MCF 10A (cell line): Measurements from ENCODE around the gene OR6C6. TPM values are rescaled to one million over a fixed set of nuclear protein-coding genes. Genes with fewer than 3 reads are reported as not detected.

ENCODE experiments used
- BruUV-seq: library from RNA; stranded (reverse); fragments of 400-500 nt; replicated peaks from 2 replicates; lab custom pipeline; 2021; lab: Mats Ljungman, UMichigan
- CTCF ChIA-PET: fragments of 300-600 bp; sonication (Branson Sonifier 250); formaldehyde crosslinking; extraction: SDS; loops from one replicate; lab custom pipeline; 2021; ENCODE audit warnings: antibody characterized with exemption, inconsistent platforms; lab: Yijun Ruan, JAX
- POLR2A ChIA-PET: fragments of 300-600, 350-650 bp; sonication (Branson Sonifier 250); formaldehyde crosslinking; extraction: SDS; loops from one replicate; lab custom pipeline; 2020; ENCODE audit warnings: antibody characterized with exemption, inconsistent platforms; lab: Yijun Ruan, JAX
- DNase-seq: peaks from one replicate; pipeline ENCODE4 v3.0.0-alpha.2; 2018; ENCODE audit not compliant: unreplicated experiment
- H3K27ac Mint-ChIP-seq: one replicate; pipeline ENCODE4 v1.8.0; 2022; ENCODE audit warnings: mild to moderate bottlenecking, low read depth, mixed read lengths; ENCODE audit not compliant: unreplicated experiment
- H3K27me3 Mint-ChIP-seq: one replicate; pipeline ENCODE4 v1.8.0; 2022; ENCODE audit warnings: mixed read lengths; ENCODE audit not compliant: insufficient read depth, unreplicated experiment
- H3K36me3 Mint-ChIP-seq: one replicate; pipeline ENCODE4 v1.8.0; 2022; ENCODE audit warnings: mild to moderate bottlenecking, moderate library complexity, mixed read lengths; ENCODE audit not compliant: insufficient read depth, unreplicated experiment
- H3K4me1 Mint-ChIP-seq: one replicate; pipeline ENCODE4 v1.8.0; 2022; ENCODE audit warnings: mixed read lengths; ENCODE audit not compliant: insufficient read depth, unreplicated experiment
- H3K4me3 Mint-ChIP-seq: one replicate; pipeline ENCODE4 v1.8.0; 2022; ENCODE audit warnings: mild to moderate bottlenecking, moderate library complexity, mixed read lengths; ENCODE audit not compliant: unreplicated experiment
- H3K9me3 Mint-ChIP-seq: one replicate; pipeline ENCODE4 v1.8.0; 2022; ENCODE audit warnings: mixed read lengths; ENCODE audit not compliant: unreplicated experiment
- CTCF ChIP-seq: fragments of 200-600 bp; IDR thresholded peaks from one replicate; pipeline ENCODE4 v1.8.0; 2022; ENCODE audit warnings: antibody characterized with exemption, mild to moderate bottlenecking; ENCODE audit not compliant: unreplicated experiment
- intact Hi-C: fragments of 100-400 bp; cut with micrococcal nuclease; formaldehyde crosslinking; loops from 2 replicates; pipeline ENCODE4 v1.14.1; 2022
- total RNA-seq: library from RNA; stranded (reverse); gene quantifications from 2 replicates; pipeline ENCODE4 v1.2.3, GENCODE V29; 2022

The OR6C6 gene
- total RNA-seq, 1 experiment from 2014 or later, result not detected

GRCh38 chr12:55314043-55314442, 17.7 kb upstream of the OR6C6 start, which contains the start of gene OR6C1:
OR6C1 (plus strand) TSS chr12:55314343; CDS start chr12:55320600, 6,257 bp downstream.
- Mint-ChIP-seq H3K4me3 (no peak within 1 kb of the TSS), H3K9me3 (no peaks in the 10 kb centered on the region), H3K4me1 (no peaks in the 10 kb centered on the region), H3K27me3 (peaks cover 65% of the 10 kb centered on the region), H3K36me3 (no peaks in the 10 kb centered on the region), H3K27ac (no peak within 1 kb of the TSS)
- TF ChIP-seq CTCF, result no peak
- BruUV-seq, result no TSS peak
- ChIA-PET POLR2A (no interaction called here), CTCF (no interaction called here)
- intact Hi-C loops, result no loop called here
- no peak for DNase-seq

GRCh38 chr12:55289999-55290398, 6.4 kb downstream of the OR6C6 start:
- no peak overlapping the region for H3K27ac Mint-ChIP-seq
- POLR2A ChIA-PET, result no interaction called here
- BruUV-seq, result no TSS peak
- peaks cover 80% of the 10 kb centered on the region for H3K27me3 Mint-ChIP-seq
- intact Hi-C loops, result no loop called here
- no peaks in the 10 kb centered on the region for H3K9me3 Mint-ChIP-seq
- no peak for DNase-seq
- H3K36me3 Mint-ChIP-seq, result no peaks in the 10 kb centered on the region
- no peaks in the 10 kb centered on the region for H3K4me1 Mint-ChIP-seq
- no peak overlapping the region for H3K4me3 Mint-ChIP-seq
- CTCF ChIA-PET, result no interaction called here
- no peak for TF ChIP-seq CTCF

- Mint-ChIP-seq H3K4me3 (no peak overlapping the region), H3K4me1 (no peaks in the 10 kb centered on the region), H3K36me3 (no peaks in the 10 kb centered on the region), H3K27me3 (peaks cover 61% of the 10 kb centered on the region), H3K27ac (no peak overlapping the region), H3K9me3 (no peaks in the 10 kb centered on the region)
- BruUV-seq, result no TSS peak
- CTCF ChIA-PET, result no interaction called here
- TF ChIP-seq CTCF, result no peak
- DNase-seq, result no peak
- intact Hi-C loops, result no loop called here
- POLR2A ChIA-PET, result no interaction called here
These were observed 15.4 kb downstream of the OR6C6 start for GRCh38 chr12:55280991-55281390.

GRCh38 chr12:55258303-55258702, 38.1 kb downstream of the OR6C6 start:
- no peak for DNase-seq
- Mint-ChIP-seq H3K4me3 (no peak overlapping the region), H3K27me3 (peaks cover 86% of the 10 kb centered on the region), H3K27ac (no peak overlapping the region), H3K9me3 (no peaks in the 10 kb centered on the region), H3K4me1 (no peaks in the 10 kb centered on the region), H3K36me3 (no peaks in the 10 kb centered on the region)
- intact Hi-C loops, result no loop called here
- TF ChIP-seq CTCF, result no peak
- BruUV-seq, result no TSS peak
- ChIA-PET CTCF (interaction anchor here (0.7 kb wide), 1 partner anchor 180 kb away, joined by 3 read pairs; no protein-coding TSS in a partner anchor), POLR2A (no interaction called here)
